ENCODE measurements around the gene GSTO2. TPM values are rescaled to one million over a fixed set of nuclear protein-coding genes. Genes with fewer than 3 reads are reported as not detected.

The GSTO2 gene
- total RNA-seq, 1 donor from 2014 or later, result 0.32 TPM

DNA sequence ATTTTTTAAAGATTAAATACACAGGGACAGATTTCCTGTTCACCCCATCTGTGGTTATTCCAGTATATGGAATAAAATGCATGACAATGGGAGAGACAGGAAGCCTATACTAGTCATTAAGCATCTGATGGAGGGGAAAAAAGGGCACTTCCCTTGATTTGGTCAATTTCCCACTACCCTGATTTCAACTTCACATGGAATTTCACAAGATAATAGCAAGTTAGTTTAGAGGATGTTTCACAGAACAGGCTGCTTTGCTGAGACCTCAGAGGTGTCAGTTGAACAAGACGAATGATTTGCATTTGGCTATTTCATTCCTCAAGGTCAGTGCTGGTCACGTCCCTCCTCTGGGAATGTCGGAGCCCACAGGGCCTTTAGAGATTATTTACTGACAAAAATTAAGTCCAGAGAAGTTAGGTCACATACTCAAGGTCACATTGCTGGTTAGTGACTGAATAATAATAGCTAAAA lies 74.0 kb downstream of the GSTO2 start:
- Mint-ChIP-seq H3K36me3 (ENCODE audit: low read depth) (no peaks in the 10 kb centered on the region), H3K4me3 (ENCODE audit: unreplicated experiment) (no peak overlapping the region), H3K27me3 (ENCODE audit: low read depth) (no peaks in the 10 kb centered on the region), H3K4me1 (ENCODE audit: low read depth) (peaks cover 22% of the 10 kb centered on the region), H3K9me3 (ENCODE audit: low read depth) (no peaks in the 10 kb centered on the region), H3K27ac (ENCODE audit: unreplicated experiment) (peak overlapping the region; percentile 41)
- TF ChIP-seq, protein P1, sequence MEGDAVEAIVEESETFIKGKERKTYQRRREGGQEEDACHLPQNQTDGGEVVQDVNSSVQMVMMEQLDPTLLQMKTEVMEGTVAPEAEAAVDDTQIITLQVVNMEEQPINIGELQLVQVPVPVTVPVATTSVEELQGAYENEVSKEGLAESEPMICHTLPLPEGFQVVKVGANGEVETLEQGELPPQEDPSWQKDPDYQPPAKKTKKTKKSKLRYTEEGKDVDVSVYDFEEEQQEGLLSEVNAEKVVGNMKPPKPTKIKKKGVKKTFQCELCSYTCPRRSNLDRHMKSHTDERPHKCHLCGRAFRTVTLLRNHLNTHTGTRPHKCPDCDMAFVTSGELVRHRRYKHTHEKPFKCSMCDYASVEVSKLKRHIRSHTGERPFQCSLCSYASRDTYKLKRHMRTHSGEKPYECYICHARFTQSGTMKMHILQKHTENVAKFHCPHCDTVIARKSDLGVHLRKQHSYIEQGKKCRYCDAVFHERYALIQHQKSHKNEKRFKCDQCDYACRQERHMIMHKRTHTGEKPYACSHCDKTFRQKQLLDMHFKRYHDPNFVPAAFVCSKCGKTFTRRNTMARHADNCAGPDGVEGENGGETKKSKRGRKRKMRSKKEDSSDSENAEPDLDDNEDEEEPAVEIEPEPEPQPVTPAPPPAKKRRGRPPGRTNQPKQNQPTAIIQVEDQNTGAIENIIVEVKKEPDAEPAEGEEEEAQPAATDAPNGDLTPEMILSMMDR (IDR thresholded peaks at IDR 0.05), result no peak
- DNase-seq (ENCODE audit: low spot score), result no peak

- Mint-ChIP-seq H3K9me3 (ENCODE audit: low read depth) (no peaks in the 10 kb centered on the region), H3K36me3 (ENCODE audit: low read depth) (no peaks in the 10 kb centered on the region), H3K4me1 (ENCODE audit: low read depth) (peaks cover 16% of the 10 kb centered on the region), H3K4me3 (ENCODE audit: unreplicated experiment) (no peak overlapping the region), H3K27ac (ENCODE audit: unreplicated experiment) (no peak overlapping the region), H3K27me3 (ENCODE audit: low read depth) (no peaks in the 10 kb centered on the region)
- DNase-seq (ENCODE audit: low spot score), result no peak
- TF ChIP-seq, protein P1 (IDR thresholded peaks at IDR 0.05), result no peak
These were observed 75.2 kb downstream of the GSTO2 start for GRCh38 chr10:104344219-104344618.

DNA sequence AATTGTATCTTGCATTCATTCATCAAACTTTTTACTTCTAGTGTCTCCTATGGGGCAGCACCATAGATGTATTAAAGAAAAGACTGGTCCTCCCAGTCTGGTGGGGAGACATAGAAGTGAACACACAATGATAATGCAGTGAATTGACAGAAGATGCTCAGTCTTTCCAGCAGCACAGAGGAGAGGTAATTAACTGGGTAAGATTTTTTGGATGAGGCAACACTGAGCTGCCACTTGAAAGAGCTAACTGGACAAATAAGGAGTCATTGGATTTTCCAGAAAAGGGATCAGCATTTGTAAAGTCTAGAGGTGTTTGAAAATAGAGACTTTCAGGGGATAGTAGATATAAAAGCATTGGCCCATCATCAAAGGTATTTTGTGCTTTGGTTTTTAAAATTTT lies 76.5 kb downstream of the GSTO2 start:
- H3K27ac Mint-ChIP-seq (ENCODE audit: unreplicated experiment), result no peak overlapping the region
- H3K27me3 Mint-ChIP-seq (ENCODE audit: low read depth), result no peaks in the 10 kb centered on the region
- TF ChIP-seq, protein P1 (IDR thresholded peaks at IDR 0.05), result no peak
- H3K4me3 Mint-ChIP-seq (ENCODE audit: unreplicated experiment), result no peak overlapping the region
- H3K4me1 Mint-ChIP-seq (ENCODE audit: low read depth), result peaks cover 3% of the 10 kb centered on the region
- H3K9me3 Mint-ChIP-seq (ENCODE audit: low read depth), result no peaks in the 10 kb centered on the region
- no peaks in the 10 kb centered on the region for H3K36me3 Mint-ChIP-seq (ENCODE audit: low read depth)
- no peak for DNase-seq (ENCODE audit: low spot score)

- H3K27me3 Mint-ChIP-seq (ENCODE audit: low read depth), result no peaks in the 10 kb centered on the region
- no peak overlapping the region for H3K27ac Mint-ChIP-seq (ENCODE audit: unreplicated experiment)
- no peaks in the 10 kb centered on the region for H3K9me3 Mint-ChIP-seq (ENCODE audit: low read depth)
- TF ChIP-seq, protein P1 (IDR thresholded peaks at IDR 0.05), result no peak
- peaks cover 3% of the 10 kb centered on the region for H3K4me1 Mint-ChIP-seq (ENCODE audit: low read depth)
- no peak for DNase-seq (ENCODE audit: low spot score)
- no peaks in the 10 kb centered on the region for H3K36me3 Mint-ChIP-seq (ENCODE audit: low read depth)
- no peak overlapping the region for H3K4me3 Mint-ChIP-seq (ENCODE audit: unreplicated experiment)
These were observed 77.0 kb downstream of the GSTO2 start for GRCh38 chr10:104345941-104346340.

- peaks cover 3% of the 10 kb centered on the region for H3K4me1 Mint-ChIP-seq (ENCODE audit: low read depth)
- peaks cover 4% of the 10 kb centered on the region for H3K27me3 Mint-ChIP-seq (ENCODE audit: low read depth)
- H3K4me3 Mint-ChIP-seq (ENCODE audit: unreplicated experiment), result no peak overlapping the region
- H3K9me3 Mint-ChIP-seq (ENCODE audit: low read depth), result no peaks in the 10 kb centered on the region
- no peak overlapping the region for H3K27ac Mint-ChIP-seq (ENCODE audit: unreplicated experiment)
- TF ChIP-seq, protein P1 (IDR thresholded peaks at IDR 0.05), result no peak
- no peak for DNase-seq (ENCODE audit: low spot score)
- H3K36me3 Mint-ChIP-seq (ENCODE audit: low read depth), result no peaks in the 10 kb centered on the region
These were observed 78.5 kb downstream of the GSTO2 start for GRCh38 chr10:104347295-104348045.

Measured in chondrocyte (in vitro differentiated cells).